K562 (cell line): Measurements from ENCODE around the gene SDR9C7. TPM values are rescaled to one million over a fixed set of nuclear protein-coding genes. Genes with fewer than 3 reads are reported as not detected.

ENCODE experiments used
- DACH1 ChIP-seq: fragments of 450-650 bp; IDR thresholded peaks from 2 replicates; pipeline ENCODE4 v1.6.1; 2018; ENCODE audit not compliant: partially characterized antibody
- FOXM1 ChIP-seq, 2 experiments: fragments of 450-650 bp in 1 of 2; sonication (generic) in 1 of 2; formaldehyde crosslinking in 1 of 2; IDR thresholded peaks; 2 replicates each; pipeline versions ENCODE4 v1.6.1 to v1.9.0; 2017 to 2022; ENCODE audit warnings: low read depth in 2 of 2, mild to moderate bottlenecking in 2 of 2, missing genetic modification reagents in 1 of 2, moderate library complexity in 1 of 2
- GATA2 ChIP-seq: sonication (generic); formaldehyde crosslinking; IDR thresholded peaks from 2 replicates; pipeline ENCODE4 v1.4.0; 2020; ENCODE audit warnings: mild to moderate bottlenecking, missing genetic modification reagents
- HDAC3 ChIP-seq: fragments of 450-650 bp; IDR thresholded peaks from 2 replicates; pipeline ENCODE4 v1.6.1; 2018; ENCODE audit warnings: borderline replicate concordance, mild to moderate bottlenecking, moderate library complexity; ENCODE audit not compliant: partially characterized antibody
- HMBOX1 ChIP-seq: sonication (generic); IDR thresholded peaks from 2 replicates; pipeline ENCODE4 v1.6.1; 2016
- ILF3 ChIP-seq: fragments of 450-650 bp; IDR thresholded peaks from 2 replicates; pipeline ENCODE4 v1.6.1; 2018; ENCODE audit warnings: antibody characterized with exemption, mild to moderate bottlenecking, moderate library complexity, borderline replicate concordance
- JUN ChIP-seq, 2 experiments: sonication (generic) in 1 of 2; formaldehyde crosslinking in 1 of 2; IDR thresholded peaks; 2 replicates each; pipeline versions ENCODE4 v1.6.1 to v1.8.0; 2012 to 2022; ENCODE audit warnings: borderline replicate concordance in 2 of 2, mild to moderate bottlenecking in 2 of 2, improper control_type of control experiment in 1 of 2, low read depth in 1 of 2, low read length in 1 of 2, missing genetic modification reagents in 1 of 2
- KAT8 ChIP-seq: fragments of 450-650 bp; IDR thresholded peaks from 2 replicates; pipeline ENCODE4 v1.6.1; 2016; ENCODE audit warnings: low read depth, mild to moderate bottlenecking
- MED1 ChIP-seq: sonication (generic); formaldehyde crosslinking; IDR thresholded peaks from 2 replicates; pipeline ENCODE4 v1.8.1; 2023; ENCODE audit warnings: missing genetic modification reagents, borderline replicate concordance
- MEF2A ChIP-seq: IDR thresholded peaks from 2 replicates; pipeline ENCODE4 v1.6.1; 2011; ENCODE audit warnings: low read depth, mild to moderate bottlenecking, low read length, moderate library complexity; ENCODE audit not compliant: control insufficient read depth
- MYNN ChIP-seq, 2 experiments: sonication (generic); formaldehyde crosslinking in 1 of 2; IDR thresholded peaks; 2 replicates each; pipeline versions ENCODE4 v1.5.0 to v1.6.1; 2016 to 2020; ENCODE audit warnings: antibody characterized with exemption in 1 of 2, missing genetic modification reagents in 1 of 2
- NCOR1 ChIP-seq: fragments of 450-650 bp; IDR thresholded peaks from 2 replicates; pipeline ENCODE4 v1.6.1; 2016; ENCODE audit warnings: mild to moderate bottlenecking, moderate library complexity
- PKNOX1 ChIP-seq: fragments of 450-650 bp; IDR thresholded peaks from 2 replicates; pipeline ENCODE4 v1.6.1; 2016
- POLR2AphosphoS5 ChIP-seq: IDR thresholded peaks from 2 replicates; pipeline ENCODE4 v1.6.1; 2011; ENCODE audit warnings: mild to moderate bottlenecking, low read depth, low read length, moderate library complexity; ENCODE audit not compliant: control insufficient read depth, insufficient read depth
- RFX5 ChIP-seq: IDR thresholded peaks from 2 replicates; pipeline ENCODE4 v1.6.1; 2011; ENCODE audit warnings: low read depth, mild to moderate bottlenecking, improper control_type of control experiment, low read length
- SMARCC2 ChIP-seq: fragments of 450-650 bp; IDR thresholded peaks from 2 replicates; pipeline ENCODE4 v1.6.1; 2017; ENCODE audit warnings: antibody characterized with exemption, moderate library complexity, mild to moderate bottlenecking, low read depth
- TAF9B ChIP-seq: fragments of 450-650 bp; IDR thresholded peaks from 2 replicates; pipeline ENCODE4 v1.6.1; 2018; ENCODE audit warnings: mild to moderate bottlenecking; ENCODE audit not compliant: partially characterized antibody
- TAL1 ChIP-seq: fragments of 450-650 bp; IDR thresholded peaks from 2 replicates; pipeline ENCODE4 v1.6.1; 2016; ENCODE audit warnings: mild to moderate bottlenecking
- TFAP4 ChIP-seq: sonication (generic); formaldehyde crosslinking; IDR thresholded peaks from 2 replicates; pipeline ENCODE4 v1.8.0; 2022; ENCODE audit warnings: missing genetic modification reagents, mild to moderate bottlenecking, moderate library complexity, borderline replicate concordance
- VEZF1 ChIP-seq: fragments of 200-800 bp; sonication (Bioruptor generic); IDR thresholded peaks from 2 replicates; pipeline ENCODE4 v1.6.1; 2017; ENCODE audit warnings: missing genetic modification characterization, missing compliant biosample characterization
- ZNF395 ChIP-seq: fragments of 200-800 bp; sonication (Bioruptor generic); IDR thresholded peaks from 2 replicates; pipeline ENCODE4 v1.6.1; 2017; ENCODE audit warnings: missing genetic modification characterization, missing compliant biosample characterization
- ZZZ3 ChIP-seq: fragments of 450-650 bp; IDR thresholded peaks from 2 replicates; pipeline ENCODE4 v1.6.1; 2016; ENCODE audit warnings: antibody characterized with exemption, mild to moderate bottlenecking, moderate library complexity
- polyA plus RNA-seq, 8 experiments: library from polyadenylated mRNA; depleted of rRNA in 4 of 8; stranded (reverse) in 5 of 8; unstranded in 3 of 8; fragments of >200 nt; fragmentation: Nextera tagmentation in 2 of 8; fragmentation: Illumina TruSeq in 1 of 8; extraction: Ambion mirVana in 2 of 8; extraction: Trizol in 1 of 8; gene quantifications; 2 replicates each; pipeline versions ENCODE4 v1.2.1 to v1.2.3, GENCODE V29; 2011 to 2014; ENCODE audit warnings: inconsistent platforms in 1 of 8, missing spikeins in 1 of 8
- total RNA-seq, 7 experiments: library from RNA; depleted of rRNA in 6 of 7; stranded (reverse); fragments of >200 nt in 6 of 7; fragmentation: Illumina TruSeq in 2 of 7; extraction: Trizol in 2 of 7; gene quantifications; 2 replicates each; pipeline versions ENCODE4 v1.2.1 to v1.2.3, GENCODE V29; 2011 to 2021; ENCODE audit warnings: low replicate concordance in 1 of 7

The SDR9C7 gene
- total and polyA plus RNA-seq, 9 of the 15 experiments (the other 6 are each of a cell fraction or from before 2014, with no cell fraction given), result 0.04 to 0.59 (median 0.06) TPM; not detected in 6

- TF ChIP-seq TAF9B, result peak; percentile 82
- peak; percentile 89 for TF ChIP-seq MYNN (IDR thresholded peaks at IDR 0.05)
- no peak for TF ChIP-seq MYNN (CRISPR knock-in tag; IDR thresholded peaks at IDR 0.05)
- no peak for TF ChIP-seq MED1
- no peak for TF ChIP-seq ZZZ3
- TF ChIP-seq HDAC3, result peak; percentile 51
- peak; percentile 62; the same call in 1 of the 2 replicates for TF ChIP-seq TFAP4
- TF ChIP-seq ILF3, result peak; percentile 33; the same call in 1 of the 2 replicates
- TF ChIP-seq GATA2 (CRISPR knock-in tag), result peak; percentile 71; the same call in 1 of the 2 replicates
- peak; percentile 75 for TF ChIP-seq HMBOX1
- peak; percentile 49; the same call in 1 of the 2 replicates for TF ChIP-seq JUN (IDR thresholded peaks at IDR 0.05; ENCODE audit: borderline replicate concordance, low read depth, low read length)
- no peak for TF ChIP-seq JUN (CRISPR knock-in tag; IDR thresholded peaks at IDR 0.05; ENCODE audit: borderline replicate concordance)
- peak; percentile 59; the same call in 1 of the 2 replicates for TF ChIP-seq ZNF395 (CRISPR knock-in tag)
- no peak for TF ChIP-seq RFX5
- TF ChIP-seq TAL1, result peak; percentile 83
- peak; percentile 57 for TF ChIP-seq DACH1
- TF ChIP-seq POLR2AphosphoS5, result peak; percentile 87; the same call in 1 of the 2 replicates
- TF ChIP-seq KAT8, result no peak
- 0 out of 2 replicates have a peak, but pooled peaks have one; percentile 38 for TF ChIP-seq SMARCC2
- TF ChIP-seq VEZF1 (CRISPR knock-in tag), result peak; percentile 33; the same call in 1 of the 2 replicates
- TF ChIP-seq PKNOX1, result peak; percentile 92
- peak; percentile 20; the same call in 1 of the 2 replicates for TF ChIP-seq MEF2A
- peak; percentile 86 for TF ChIP-seq NCOR1
- 0 out of 2 replicates have a peak, but pooled peaks have one; percentile 18 for TF ChIP-seq FOXM1 (IDR thresholded peaks at IDR 0.05; ENCODE audit: low read depth)
- TF ChIP-seq FOXM1 (CRISPR knock-in tag; IDR thresholded peaks at IDR 0.05; ENCODE audit: low read depth), result no peak
Measured at GRCh38 chr12:56878010-56878339, 56.2 kb downstream of the SDR9C7 start (continued).
